ENCODE results near the gene NAT9.

NAT9 gene, protein sequence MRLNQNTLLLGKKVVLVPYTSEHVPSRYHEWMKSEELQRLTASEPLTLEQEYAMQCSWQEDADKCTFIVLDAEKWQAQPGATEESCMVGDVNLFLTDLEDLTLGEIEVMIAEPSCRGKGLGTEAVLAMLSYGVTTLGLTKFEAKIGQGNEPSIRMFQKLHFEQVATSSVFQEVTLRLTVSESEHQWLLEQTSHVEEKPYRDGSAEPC

DNA sequence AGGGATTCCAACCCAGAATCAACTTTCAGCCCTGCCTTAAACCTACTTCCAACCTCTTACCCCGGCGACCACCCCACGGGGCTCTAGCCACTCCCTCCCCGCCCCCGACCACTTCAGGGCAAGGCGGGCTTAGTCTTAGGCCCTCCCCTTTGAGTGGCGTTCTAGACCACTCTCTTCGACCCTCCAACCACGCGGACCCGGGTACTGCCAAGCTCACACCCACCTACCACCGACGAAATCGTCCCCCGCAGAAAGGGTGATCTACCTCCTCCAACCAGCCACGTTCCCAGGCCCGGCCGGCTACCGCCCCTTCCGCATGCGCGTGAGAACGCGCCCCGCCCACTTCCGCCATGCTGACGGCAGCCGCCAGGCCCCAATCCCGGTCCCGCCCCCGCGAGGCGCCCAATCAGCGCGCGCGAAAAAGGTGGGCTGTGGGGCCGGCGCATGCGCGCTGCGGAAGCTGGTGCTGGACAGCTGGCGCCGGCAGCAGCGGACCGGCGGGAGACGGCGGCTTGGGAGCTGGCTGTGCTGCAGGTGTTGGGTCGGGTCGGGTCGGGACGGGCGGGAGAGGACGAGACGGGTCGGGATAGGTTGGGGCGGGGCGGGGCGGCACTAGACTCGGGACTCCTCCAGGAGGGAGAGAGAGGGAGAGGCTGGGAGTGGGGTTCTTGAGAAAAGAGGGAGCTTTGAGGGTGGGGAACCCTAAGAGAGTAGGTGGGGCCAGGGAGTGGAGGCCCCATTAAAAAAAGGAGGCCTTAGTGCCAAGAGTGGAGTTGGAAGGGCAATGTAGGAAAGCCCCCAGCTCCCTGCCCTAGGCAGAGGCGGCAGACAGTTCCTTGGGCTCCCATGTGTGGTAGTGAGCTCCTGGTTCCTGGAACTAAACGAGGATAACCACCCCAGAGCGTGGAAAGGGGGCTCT is at the start of gene NAT9:
Gene NAT9, minus strand, starts transcription at position 302 of the 919 bp plus-strand sequence. CDS start 647 bp downstream, outside the sequence.
- peak; percentile 95 for DNase-seq (ENCODE audit: low spot score)

DNA sequence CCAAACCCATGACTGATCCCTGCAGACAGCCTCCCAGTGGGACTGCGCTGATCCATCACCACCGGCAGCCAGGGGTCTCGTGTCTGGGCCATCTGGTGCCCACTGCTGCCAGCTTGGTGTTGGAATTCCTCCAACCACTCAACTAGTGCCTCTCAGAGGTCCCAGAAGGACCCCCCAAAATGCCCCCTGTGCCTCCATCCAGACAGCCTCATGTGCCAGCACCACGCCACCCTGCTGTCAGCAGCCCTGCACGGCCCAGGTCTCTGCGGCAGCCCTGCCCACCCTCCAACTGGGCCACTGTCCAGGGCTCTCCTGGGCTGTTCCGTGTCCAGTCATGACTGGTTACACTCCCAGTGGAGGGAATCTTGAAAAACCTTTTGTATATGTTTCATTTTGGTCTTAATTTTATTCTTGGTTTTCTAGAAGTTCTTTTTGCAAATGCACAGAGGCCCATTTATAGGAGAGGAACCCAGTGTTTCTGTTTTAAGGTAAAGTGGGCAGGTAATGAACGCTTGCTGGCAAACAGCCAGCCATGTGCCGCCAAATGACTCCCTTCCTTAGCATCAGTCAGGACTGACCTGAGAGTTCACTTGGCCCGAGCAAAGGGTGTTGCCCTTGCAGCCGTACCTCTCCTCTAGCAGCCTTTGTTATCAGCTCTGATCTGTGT is 48.9 kb upstream of the NAT9 start:
- DNase-seq (ENCODE audit: low spot score): no peak

DNA sequence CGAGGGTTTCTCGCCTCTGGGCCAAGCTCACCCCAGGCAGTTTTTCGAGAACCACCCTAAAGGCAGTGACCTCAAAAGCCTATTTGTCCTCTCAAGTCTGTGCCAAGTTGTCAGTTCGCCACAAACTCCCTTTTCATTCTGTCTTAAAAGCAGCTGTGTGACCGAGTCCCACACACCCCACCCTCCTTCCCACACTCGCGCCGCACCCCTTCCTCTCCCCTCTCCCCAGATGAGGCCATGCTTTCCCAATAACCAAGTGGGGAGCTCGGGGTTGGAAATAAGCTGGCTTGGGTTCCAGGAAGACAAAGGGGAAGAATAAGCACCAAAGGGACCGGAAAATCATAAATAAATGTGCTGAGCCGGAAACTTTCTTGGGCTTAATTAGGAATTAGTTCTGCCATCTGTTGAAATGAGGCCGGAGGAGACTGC is 46.8 kb upstream of the NAT9 start:
- DNase-seq (ENCODE audit: low spot score): no peak

DNA sequence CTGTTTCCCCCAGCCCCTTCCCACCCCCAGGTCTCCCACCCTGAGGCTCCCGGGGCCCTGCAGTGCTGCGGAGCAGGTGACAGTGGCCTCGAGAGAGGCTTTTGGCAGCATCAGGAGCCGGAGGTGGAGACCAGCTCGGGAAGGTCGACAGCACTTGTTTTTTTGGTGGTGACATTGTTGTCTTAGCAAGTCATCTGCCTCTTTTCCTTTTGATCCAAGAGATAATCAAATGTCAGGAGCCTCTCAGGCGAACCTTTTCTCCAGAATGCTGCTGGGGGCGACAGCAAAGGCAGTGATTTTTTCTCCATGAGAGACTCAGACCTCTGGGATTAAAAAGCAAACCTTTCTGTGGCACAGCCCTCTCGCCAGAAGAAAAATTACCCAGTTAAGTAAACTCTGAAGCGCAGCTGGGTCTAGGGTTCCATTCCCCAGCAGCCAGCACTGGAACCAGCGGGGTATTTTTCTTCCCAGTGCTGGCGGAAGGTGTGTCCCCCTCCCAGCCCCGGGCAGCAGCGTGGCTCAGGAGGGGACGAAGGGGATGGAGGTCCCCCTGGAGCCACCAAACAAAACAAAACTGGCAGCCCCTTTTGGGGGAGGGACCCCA is 46.3 kb upstream of the NAT9 start:
- DNase-seq (ENCODE audit: low spot score): no peak

DNA sequence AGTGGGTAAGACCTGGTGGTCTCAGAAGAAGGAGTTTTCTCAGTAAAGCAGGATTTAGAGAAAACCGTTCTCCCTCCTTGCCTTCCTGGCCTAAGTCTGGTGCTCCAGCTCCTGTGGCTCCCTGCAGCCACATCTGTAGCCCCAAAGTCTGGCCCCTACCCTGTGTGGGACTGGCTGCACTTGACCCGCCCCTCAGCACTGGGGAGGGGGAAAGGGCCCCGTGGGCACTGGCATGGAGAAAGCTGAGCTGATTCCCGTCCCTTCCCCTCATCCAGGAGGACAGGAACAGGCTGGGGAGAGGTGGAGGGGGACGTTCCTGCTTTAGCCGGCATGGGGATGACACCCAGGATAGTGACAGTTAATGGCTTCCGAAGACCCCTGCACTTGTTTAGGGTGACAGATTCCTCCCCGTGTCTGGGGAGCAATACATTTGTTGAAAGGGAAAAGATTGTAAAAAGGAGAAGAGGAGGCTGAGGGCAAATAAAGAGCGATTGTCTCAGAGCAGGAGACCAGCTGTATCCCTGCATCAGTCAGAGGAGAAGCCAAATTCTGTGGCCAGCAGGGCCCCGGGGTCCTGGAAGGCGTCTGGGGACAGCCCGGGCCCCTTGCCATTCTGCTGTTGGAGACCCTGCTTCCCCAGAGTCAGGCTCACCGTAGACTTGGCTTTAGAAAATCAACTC is 45.6 kb upstream of the NAT9 start:
- no peak for DNase-seq (ENCODE audit: low spot score)

DNA sequence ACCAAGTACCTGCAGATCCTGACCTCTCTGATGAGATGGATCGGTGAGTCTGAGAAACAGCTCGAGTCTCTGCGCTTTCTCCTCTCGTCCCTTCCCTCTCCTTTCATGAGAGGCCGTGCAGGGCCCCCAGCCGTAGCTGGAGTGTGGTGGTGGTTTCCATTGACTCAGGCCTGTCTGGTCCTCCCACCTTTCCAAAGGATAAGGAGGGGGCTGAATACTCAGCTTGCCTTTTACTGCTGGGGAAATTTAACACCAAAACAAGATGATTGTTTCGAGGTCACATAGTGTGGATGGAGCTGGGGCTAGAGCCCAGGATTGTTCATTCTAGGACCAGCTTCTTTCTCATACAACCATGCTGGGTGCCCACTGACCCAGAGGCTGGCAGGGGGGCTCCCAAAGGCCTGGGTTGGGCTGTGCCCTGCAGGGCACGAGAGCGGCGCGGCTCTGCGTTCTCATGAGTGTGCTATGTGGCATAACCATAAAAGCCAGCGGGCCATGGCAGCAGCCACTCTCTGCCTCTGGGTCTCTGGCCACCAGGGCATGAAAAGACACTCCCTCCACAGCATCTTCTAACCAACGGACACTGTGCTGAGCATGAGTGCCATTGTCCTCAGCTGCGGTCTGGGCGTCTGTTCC is 43.8 kb upstream of the NAT9 start:
- DNase-seq (ENCODE audit: low spot score): no peak

DNA sequence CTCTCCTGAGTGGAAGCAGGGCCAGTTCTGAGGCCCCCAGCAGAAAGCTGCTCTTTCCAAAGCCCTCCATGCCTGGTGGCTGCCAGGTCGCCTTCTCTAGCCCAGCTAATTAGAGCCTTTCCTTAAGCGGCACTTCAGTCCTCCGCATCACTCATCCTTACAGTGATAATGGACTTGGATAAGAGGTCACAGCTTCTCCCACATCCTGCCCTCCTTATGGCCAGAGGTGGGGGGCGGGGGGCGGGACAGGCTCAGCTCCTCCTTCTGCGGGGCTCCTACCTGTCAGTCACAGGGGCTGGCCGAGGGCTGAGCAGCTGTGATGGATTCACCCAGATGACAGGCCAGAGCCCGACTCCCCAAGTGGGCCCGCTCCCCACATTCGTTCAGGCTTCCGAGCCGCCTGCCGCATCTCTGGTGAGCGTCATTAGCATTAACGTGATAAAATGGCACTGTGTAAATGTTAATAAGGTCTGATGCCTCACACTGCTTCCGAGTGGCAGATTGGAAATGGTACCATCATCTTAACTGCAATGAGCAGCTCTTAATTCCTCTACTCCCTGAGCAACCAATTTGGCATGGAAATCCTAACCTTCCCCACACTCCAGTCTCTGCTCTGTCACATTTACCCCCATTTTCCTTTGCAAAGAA is 42.3 kb upstream of the NAT9 start:
- DNase-seq (ENCODE audit: low spot score): no peak

DNA sequence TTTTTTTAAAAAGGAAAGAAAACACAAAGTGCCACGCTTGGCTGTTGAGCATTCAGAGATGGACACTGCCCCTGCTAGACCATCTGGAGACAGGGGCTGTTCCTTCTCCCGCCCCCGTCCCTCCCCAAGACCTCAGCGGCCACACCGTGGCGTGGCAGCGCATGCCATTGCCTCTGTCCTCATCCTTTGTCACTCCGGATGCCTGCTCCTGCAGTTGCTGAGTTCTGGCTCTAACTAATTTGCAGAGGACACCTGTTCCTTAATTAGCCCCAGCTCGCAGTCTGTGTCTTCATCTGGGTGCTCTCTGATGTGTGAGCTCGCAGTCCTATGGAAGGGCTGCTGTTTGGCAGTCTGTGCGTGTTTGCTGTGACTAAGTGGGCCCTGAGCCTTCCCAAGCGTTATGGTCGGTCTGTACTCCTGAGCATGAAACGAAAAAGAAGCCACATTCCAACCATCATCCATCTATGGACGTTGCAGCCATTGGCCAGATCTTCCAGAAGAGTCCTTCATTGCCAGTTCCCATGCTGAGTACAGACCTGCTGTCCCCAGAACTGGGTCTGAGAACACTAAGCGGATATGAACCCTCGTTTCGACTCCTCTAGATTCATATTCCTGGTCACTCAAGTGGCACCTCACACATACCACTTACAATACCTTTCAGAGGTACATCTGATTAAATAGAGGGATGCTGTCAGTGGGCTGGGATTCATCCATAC is 40.9 kb upstream of the NAT9 start:
- DNase-seq (ENCODE audit: low spot score): no peak

DNA sequence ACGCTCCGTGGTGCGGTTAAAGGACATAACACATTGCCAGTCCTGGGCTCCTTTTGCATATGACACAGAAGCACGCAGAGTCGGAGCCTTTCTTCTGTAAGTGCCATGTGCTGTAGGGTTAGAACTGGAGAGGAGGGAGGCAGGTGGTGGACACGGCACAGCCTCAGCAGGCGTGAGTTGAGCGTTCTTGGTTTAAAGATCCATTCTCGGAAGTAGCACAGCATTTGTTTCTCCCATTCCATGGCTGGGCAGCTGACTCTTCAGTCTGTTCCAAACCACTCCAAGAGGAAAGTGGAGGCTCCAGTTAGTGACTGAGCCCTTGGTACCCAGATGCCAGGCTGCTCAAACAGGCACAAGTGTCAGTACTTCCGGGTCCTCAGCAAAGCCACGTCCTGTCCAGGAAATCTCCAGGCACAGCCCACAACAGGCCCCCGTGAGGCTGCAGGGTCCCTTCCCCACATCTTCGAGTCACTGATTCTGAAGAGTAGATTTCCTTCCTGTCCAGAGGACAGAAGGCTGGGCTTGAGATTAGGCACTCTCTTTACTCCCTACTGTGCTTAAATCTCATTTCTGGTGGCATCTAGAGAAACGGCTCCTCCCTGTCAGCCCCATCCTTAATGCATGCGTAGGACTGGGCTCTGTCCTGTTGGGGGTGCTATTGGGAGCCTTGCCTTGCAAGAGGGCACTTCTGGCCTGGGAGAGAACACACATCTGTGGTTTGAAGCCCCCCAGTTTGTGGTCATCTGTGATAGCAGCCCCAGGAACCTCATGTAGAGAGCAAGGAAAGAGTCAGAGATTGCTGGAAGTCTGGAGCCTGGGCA is 39.6 kb upstream of the NAT9 start:
- peak; percentile 34 for DNase-seq (ENCODE audit: low spot score)

DNA sequence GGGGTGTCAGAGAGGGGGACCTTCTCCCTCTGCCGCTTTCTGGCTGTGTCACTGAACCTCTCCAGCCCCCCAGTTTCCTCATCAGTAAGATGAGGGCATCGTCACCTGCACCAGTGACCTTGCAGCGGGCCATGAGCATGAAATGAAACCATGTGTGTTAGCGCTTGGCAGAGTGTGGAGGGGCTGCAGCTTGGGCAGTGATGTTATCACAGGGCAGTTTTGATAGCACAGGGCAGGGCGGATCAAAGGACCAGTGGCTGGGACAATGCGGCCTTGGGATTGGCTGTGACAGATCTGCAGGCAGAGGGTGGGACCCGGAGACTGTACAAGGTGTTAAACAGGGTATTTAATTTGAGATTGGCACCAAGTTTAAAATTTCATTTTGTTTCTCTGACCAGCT is 38.9 kb upstream of the NAT9 start:
- DNase-seq (ENCODE audit: low spot score): no peak

DNA sequence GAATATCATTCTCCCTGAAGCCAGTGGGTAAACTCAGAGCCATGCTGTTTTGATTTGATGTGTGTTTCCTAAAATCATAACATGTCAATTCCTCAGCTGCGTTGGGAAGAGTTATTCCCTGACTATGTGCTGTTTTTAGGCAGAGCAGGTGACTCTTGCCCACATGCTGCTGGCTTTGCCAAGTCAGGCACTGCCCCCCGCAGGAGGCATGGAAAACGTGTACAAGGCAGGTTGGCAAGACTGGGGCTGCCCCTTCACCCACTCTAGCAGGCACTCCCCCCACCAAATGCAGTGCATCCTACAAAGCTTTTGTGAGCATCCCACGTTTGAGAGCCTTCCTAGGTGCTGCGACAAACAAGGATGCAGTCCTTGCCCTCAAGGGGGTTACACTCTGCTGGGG is 38.3 kb upstream of the NAT9 start:
- DNase-seq (ENCODE audit: low spot score): no peak

DNA sequence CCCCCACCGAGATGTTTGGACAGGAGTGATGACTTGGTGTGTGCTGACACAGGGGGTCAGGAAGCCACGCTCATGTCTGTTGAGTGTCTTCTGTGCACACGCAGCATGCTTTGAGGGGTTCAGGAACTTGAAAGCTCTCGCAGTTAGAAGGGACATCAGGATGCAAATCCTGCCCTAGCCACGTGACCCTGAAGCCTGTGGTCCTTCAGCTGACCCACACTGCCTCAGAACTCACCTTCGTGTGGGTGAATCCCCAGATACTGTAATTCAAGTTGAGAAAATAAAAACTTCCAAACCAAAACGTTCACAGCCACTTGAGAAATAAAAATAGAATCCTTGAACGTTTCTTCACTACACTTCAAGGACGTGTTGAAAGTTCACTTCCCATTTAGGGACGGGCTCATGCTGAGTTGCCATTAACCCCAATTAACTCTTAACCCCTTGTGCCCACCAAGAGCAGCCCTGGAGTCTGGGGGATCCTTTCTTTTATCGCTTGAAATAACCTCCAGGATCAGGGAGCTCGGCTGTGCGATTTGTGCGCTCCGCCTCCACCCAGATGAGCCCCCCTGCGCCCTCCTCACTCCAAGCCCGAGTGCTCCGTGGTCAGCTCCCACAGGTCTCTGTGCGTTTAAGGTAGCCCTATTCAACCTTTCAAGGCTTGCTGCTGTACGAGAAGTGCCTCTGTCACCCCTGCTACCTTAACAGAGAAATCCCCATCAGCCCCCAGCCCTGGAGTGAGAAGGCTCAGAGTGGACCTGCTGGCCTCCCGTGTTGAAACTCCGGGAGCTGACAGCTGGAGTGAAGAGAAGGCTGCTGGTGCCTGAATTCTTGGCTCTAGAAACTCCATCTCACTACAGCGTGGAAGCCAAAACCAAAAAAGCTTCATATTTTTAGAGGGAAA is 36.2 kb upstream of the NAT9 start:
- DNase-seq (ENCODE audit: low spot score): no peak

DNA sequence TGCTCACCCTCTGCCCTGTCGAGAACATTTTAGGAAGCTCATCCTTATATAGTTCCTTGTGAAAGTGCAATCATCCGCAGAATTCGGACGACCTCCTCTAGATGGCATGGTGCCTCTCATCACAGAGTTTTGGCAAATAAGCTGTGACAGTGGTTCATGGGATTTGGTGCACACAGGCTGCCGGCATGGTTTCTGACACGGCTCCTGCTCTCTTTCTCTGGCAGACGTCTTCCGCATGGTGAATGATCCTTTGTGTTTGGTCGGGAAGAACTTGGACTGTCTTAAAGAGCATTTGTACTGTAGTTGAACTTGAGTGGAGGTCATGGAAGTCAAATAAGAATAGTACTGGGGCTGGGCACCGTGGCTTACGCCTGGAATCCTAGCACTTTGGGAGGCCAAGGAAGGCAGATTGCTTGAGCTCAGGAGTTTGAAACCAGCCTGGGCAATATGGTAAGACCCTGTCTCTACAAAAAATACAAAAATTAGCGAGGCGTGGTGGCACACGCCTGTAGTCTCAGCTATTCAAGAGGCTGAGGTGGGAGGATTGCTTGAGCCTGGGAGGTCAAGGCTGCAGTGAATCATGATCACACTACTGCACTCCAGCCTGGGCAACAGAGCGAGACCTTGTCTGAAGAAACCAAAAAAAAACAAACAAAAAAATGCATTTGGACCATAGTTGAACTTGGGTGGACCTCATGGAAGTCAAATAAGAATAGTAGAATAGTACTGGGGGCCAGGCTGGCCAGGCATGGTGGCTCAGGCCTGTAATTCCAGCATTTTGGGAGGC is 34.7 kb upstream of the NAT9 start:
- DNase-seq (ENCODE audit: low spot score): no peak

DNA sequence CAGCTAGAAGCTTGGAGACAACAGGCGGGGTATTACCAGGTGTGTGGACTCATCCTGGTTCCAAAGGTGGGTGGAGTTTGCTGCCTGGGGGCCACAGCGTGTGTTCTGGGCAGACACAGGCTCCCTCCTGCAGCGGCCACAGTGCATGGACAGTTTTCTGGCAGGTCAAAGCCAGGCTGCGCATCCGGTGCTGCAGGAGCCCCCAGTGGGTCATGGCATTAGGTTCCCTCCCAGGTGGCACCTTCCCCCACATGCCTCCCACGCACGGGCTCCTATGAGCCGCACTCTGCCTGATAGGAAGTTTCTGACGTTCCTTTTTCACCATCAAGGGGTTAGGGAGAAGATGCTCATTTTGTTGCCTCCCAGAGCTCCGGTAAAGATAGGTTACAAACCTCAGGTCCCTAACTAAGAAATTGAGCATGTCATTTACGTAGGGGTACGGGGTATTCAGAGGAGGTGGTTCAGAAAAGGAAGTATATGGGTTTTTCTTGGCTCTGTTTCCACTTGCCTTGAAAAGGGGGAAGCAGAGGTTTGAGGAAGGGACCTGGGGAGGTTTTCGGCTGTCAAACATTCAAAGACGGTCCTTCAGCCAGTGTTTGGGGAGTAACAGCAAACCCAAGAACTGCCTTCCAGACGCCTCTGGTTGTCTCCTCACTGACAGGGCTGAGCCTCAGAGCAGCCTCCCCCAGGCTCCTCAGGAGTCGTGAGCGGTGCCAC is 32.7 kb upstream of the NAT9 start:
- DNase-seq (ENCODE audit: low spot score): no peak

DNA sequence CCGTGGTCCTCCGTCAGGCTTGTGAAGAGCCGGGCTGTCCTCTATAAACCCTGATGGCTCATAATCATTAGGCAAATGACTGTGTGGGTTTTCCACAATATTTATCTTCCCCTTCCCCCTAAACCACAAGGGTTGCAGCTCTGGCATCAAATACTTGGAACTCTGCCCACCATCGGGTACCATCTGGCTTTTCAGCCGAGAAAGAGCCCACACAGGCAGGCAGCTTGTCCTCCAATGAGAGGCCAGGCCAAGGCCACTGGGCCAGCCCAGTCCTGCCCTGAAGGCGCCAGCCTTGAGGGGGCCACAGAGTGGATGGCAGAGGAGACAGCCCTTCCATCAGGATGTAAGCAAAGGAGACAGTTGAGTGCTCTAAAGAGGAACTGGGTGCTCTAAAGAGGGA is 31.8 kb upstream of the NAT9 start:
- no peak for DNase-seq (ENCODE audit: low spot score)

DNA sequence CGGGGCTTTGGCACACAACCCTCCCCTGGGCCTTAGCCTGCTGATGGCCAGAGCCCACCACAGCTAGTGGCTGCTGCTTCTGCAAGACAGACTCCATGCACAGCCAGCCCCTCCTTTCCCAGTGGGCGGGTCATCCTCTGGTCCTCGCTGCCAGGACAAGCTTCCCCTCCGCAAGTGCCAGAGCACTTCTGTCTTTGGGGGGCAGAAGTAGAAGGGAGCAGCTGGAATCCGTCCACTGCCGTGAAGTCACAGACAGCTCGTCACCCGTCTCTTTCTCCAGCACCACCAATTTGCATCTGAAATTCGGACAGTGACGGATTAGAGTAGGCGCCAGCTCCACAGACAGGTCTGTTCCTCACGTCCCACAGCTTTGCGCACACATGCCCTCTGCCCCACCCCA is 31.3 kb upstream of the NAT9 start:
- no peak for DNase-seq (ENCODE audit: low spot score)

DNA sequence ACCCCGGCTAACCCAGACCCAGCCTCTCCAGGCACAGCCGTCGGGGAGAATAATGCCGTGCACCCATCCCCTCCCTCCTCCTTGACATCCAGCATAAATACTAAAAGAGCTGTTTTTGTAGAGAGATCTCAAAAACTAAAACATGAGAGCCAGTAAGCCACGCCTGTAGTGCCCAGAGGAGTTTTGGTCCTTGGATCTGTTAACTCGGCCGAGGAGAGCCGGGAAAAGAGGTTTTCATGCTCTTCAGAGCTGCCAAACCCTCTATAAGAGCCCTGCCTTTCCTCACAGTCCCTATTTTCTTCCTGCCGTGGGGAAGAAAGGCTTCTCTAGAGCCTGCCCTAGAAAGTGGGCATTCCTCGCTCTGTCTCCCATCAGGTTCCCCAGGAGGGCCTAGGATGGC is 30.2 kb upstream of the NAT9 start:
- no peak for DNase-seq (ENCODE audit: low spot score)
